Left lung (tissue), 10 donors: Measurements from ENCODE around the gene GMDS. TPM values are rescaled to one million over a fixed set of nuclear protein-coding genes. Genes with fewer than 3 reads are reported as not detected.
A peak's percentile ranks its signal among the peaks of the same experiment; 100 is the strongest.

ENCODE experiments used
- ATAC-seq: fragments of 200-7000 bp; cut with Tn5 transposase; one replicate; pipeline ENCODE4 v1.9.1; 2020; ENCODE audit warnings: moderate library complexity
- DNase-seq, 4 donors: peaks; one replicate each; pipeline ENCODE4 v3.0.0-alpha.2; 2013 to 2020
- H3K27ac ChIP-seq, 2 donors: fragments of 200-600 bp; sonication (generic) in 1 of 2; one replicate each; pipeline versions ENCODE4 v1.5.0 to v1.8.0; 2020 to 2021
- H3K27me3 ChIP-seq, 2 donors: fragments of 200-600 bp; sonication (generic) in 1 of 2; one replicate each; pipeline versions ENCODE4 v1.5.0 to v1.8.0; 2020 to 2021
- H3K36me3 ChIP-seq, 2 donors: fragments of 200-600 bp; sonication (generic) in 1 of 2; one replicate each; pipeline versions ENCODE4 v1.5.0 to v1.8.0; 2020 to 2021
- H3K4me1 ChIP-seq, 2 donors: fragments of 200-600 bp; one replicate each; pipeline ENCODE4 v1.8.0; 2021
- H3K4me3 ChIP-seq, 2 donors: fragments of 200-600 bp; sonication (generic) in 1 of 2; one replicate each; pipeline versions ENCODE4 v1.5.0 to v1.8.0; 2020 to 2021; ENCODE audit warnings: mild to moderate bottlenecking in 1 of 2
- H3K9me3 ChIP-seq, 2 donors: fragments of 200-600 bp; sonication (generic) in 1 of 2; one replicate each; pipeline versions ENCODE4 v1.5.0 to v1.8.0; 2020 to 2021
- CTCF ChIP-seq, 2 donors: fragments of 200-600 bp; sonication (generic) in 1 of 2; IDR thresholded peaks; one replicate each; pipeline versions ENCODE4 v1.5.0 to v1.8.0; 2021; ENCODE audit warnings: antibody characterized with exemption in 2 of 2
- intact Hi-C, 2 donors: fragments of 100-400 bp; cut with DNase I; formaldehyde crosslinking; loops; one replicate each; pipeline versions ENCODE4 v1.11.2 to v1.14.2; 2022
- polyA plus RNA-seq, 6 donors: library from polyadenylated mRNA; unstranded; fragments of 120-200 nt; gene quantifications; one replicate each; pipeline ENCODE4 v1.2.1, GENCODE V29; 2013; ENCODE audit not compliant: insufficient read length in 6 of 6
- total RNA-seq, 2 donors: library from RNA; stranded (reverse); fragmentation: NEBNext Ultra II Directional; extraction: Animal tissue kit (Norgen Biotek cat#: 25700); gene quantifications; one replicate each; pipeline ENCODE4 v1.2.1, GENCODE V29; 2021
- donor health status: DM: no; HTN: yes; CAD: no.
- donor health status: DM: no; HTN: no; CAD: no.

The GMDS gene
- total and polyA plus RNA-seq, 8 donors, result 16.5 to 25.4 (median 21.2) TPM

GRCh38 chr6:1790684-1791083 lies 454.7 kb downstream of the GMDS start:
- Histone ChIP-seq H3K27me3 (no peaks in the 10 kb centered on the region), H3K27ac (no peak overlapping the region), H3K9me3 (no peaks in the 10 kb centered on the region), H3K36me3 (no peaks in the 10 kb centered on the region), H3K4me3 (no peak overlapping the region), H3K4me1 (no peaks in the 10 kb centered on the region)
- intact Hi-C loops, result no loop called here
- TF ChIP-seq CTCF (IDR thresholded peaks at IDR 0.05), result no peak
- ATAC-seq (no peak), DNase-seq (no peak)

GRCh38 chr6:1789092-1789491 lies 456.3 kb downstream of the GMDS start:
- DNase-seq (no peak), ATAC-seq (no peak)
- Histone ChIP-seq H3K36me3 (no peaks in the 10 kb centered on the region), H3K9me3 (no peaks in the 10 kb centered on the region), H3K4me3 (no peak overlapping the region), H3K27me3 (no peaks in the 10 kb centered on the region), H3K4me1 (peaks cover 3% of the 10 kb centered on the region in 2 donors), H3K27ac (no peak overlapping the region)
- no peak for TF ChIP-seq CTCF (IDR thresholded peaks at IDR 0.05)
- intact Hi-C loops, result no loop called here

- no peak overlapping the region for H3K4me3 ChIP-seq
- no peaks in the 10 kb centered on the region for H3K36me3 ChIP-seq
- no peaks in the 10 kb centered on the region for H3K9me3 ChIP-seq
- no peak for DNase-seq
- H3K27ac ChIP-seq, result no peak overlapping the region
- ATAC-seq, result peak; percentile 43
- H3K4me1 ChIP-seq, result peaks cover 3% of the 10 kb centered on the region in 2 donors
- TF ChIP-seq CTCF (IDR thresholded peaks at IDR 0.05), result no peak
- intact Hi-C loops, result no loop called here
- no peaks in the 10 kb centered on the region for H3K27me3 ChIP-seq
Observed at GRCh38 chr6:1787894-1788293, 457.5 kb downstream of the GMDS start.

- DNase-seq (no peak), ATAC-seq (no peak)
- no peak overlapping the region for H3K4me3 ChIP-seq
- no peaks in the 10 kb centered on the region for H3K27me3 ChIP-seq
- H3K4me1 ChIP-seq, result peaks cover 3% of the 10 kb centered on the region in 2 donors
- intact Hi-C loops, result no loop called here
- no peaks in the 10 kb centered on the region for H3K36me3 ChIP-seq
- no peak for TF ChIP-seq CTCF (IDR thresholded peaks at IDR 0.05)
- H3K9me3 ChIP-seq, result no peaks in the 10 kb centered on the region
- H3K27ac ChIP-seq, result no peak overlapping the region
Observed at GRCh38 chr6:1786455-1787453, 458.7 kb downstream of the GMDS start.

GRCh38 chr6:1784422-1784884 lies 461.0 kb downstream of the GMDS start:
- H3K27me3 ChIP-seq, result no peaks in the 10 kb centered on the region
- H3K27ac ChIP-seq, result no peak overlapping the region
- no peaks in the 10 kb centered on the region for H3K9me3 ChIP-seq
- ATAC-seq (peak; percentile 50), DNase-seq (peak in 2 of 4 donors; percentile 39 to 53)
- H3K36me3 ChIP-seq, result no peaks in the 10 kb centered on the region
- peaks cover 3% of the 10 kb centered on the region in 2 donors for H3K4me1 ChIP-seq
- TF ChIP-seq CTCF (IDR thresholded peaks at IDR 0.05), result no peak
- intact Hi-C loops, result no loop called here
- H3K4me3 ChIP-seq, result no peak overlapping the region
